ENCODE data around the gene RIN3.

- no peak for TF ChIP-seq POLR2A (IDR thresholded peaks at IDR 0.05)
- TF ChIP-seq, protein P1, sequence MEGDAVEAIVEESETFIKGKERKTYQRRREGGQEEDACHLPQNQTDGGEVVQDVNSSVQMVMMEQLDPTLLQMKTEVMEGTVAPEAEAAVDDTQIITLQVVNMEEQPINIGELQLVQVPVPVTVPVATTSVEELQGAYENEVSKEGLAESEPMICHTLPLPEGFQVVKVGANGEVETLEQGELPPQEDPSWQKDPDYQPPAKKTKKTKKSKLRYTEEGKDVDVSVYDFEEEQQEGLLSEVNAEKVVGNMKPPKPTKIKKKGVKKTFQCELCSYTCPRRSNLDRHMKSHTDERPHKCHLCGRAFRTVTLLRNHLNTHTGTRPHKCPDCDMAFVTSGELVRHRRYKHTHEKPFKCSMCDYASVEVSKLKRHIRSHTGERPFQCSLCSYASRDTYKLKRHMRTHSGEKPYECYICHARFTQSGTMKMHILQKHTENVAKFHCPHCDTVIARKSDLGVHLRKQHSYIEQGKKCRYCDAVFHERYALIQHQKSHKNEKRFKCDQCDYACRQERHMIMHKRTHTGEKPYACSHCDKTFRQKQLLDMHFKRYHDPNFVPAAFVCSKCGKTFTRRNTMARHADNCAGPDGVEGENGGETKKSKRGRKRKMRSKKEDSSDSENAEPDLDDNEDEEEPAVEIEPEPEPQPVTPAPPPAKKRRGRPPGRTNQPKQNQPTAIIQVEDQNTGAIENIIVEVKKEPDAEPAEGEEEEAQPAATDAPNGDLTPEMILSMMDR (IDR thresholded peaks at IDR 0.05): no peak
Observed at GRCh38 chr14:92692822-92693226, 179.2 kb downstream of the RIN3 start.

Measured in adrenal gland (tissue), 5 donors.